Vagina (tissue), 2 donors: Measurements from ENCODE around the gene IREB2. TPM values are rescaled to one million over a fixed set of nuclear protein-coding genes. Genes with fewer than 3 reads are reported as not detected.
"Not testable (repeated sequence)": the region's sequence is repeated elsewhere in the genome, so short reads cannot be mapped to it uniquely, and the experiment has no call there.

Experiments used
- DNase-seq, 2 donors: peaks; one replicate each; pipeline ENCODE4 v3.0.0-alpha.2; 2017; ENCODE audit errors: extremely low spot score in 2 of 2
- H3K27ac ChIP-seq: fragments of 200-600 bp; sonication (generic); one replicate; pipeline ENCODE4 v1.5.1; 2019
- H3K27me3 ChIP-seq: fragments of 200-600 bp; sonication (generic); one replicate; pipeline ENCODE4 v1.5.1; 2019
- H3K36me3 ChIP-seq, 2 donors: fragments of 200-600 bp; sonication (generic); one replicate each; pipeline ENCODE4 v1.5.1; 2017 to 2019
- H3K4me1 ChIP-seq: fragments of 200-600 bp; sonication (generic); one replicate; pipeline ENCODE4 v1.5.1; 2019
- H3K4me3 ChIP-seq, 2 donors: fragments of 200-600 bp; sonication (generic); 1 replicate in 1 of 2; 2 replicates in 1 of 2; pipeline ENCODE4 v1.5.1; 2016 to 2019
- H3K9me3 ChIP-seq: fragments of 200-600 bp; sonication (generic); one replicate; pipeline ENCODE4 v1.5.1; 2019
- POLR2A ChIP-seq, 2 donors: fragments of 450-650 bp; IDR thresholded peaks; one replicate each; pipeline ENCODE4 v1.6.1; 2017; ENCODE audit warnings: antibody characterized with exemption in 2 of 2, mild to moderate bottlenecking in 2 of 2, moderate library complexity in 2 of 2
- POLR2AphosphoS5 ChIP-seq, 2 donors: sonication (generic); formaldehyde crosslinking; IDR thresholded peaks; one replicate each; pipeline ENCODE4 v1.9.0; 2017; ENCODE audit warnings: antibody characterized with exemption in 2 of 2, mild to moderate bottlenecking in 2 of 2, low read depth in 1 of 2; ENCODE audit not compliant: insufficient read depth in 1 of 2
- intact Hi-C: fragments of 100-400 bp; cut with DNase I; formaldehyde crosslinking; loops from one replicate; pipeline ENCODE4 v1.15.1; 2023
- total RNA-seq: library from RNA; depleted of rRNA; stranded (reverse); fragments of >200 nt; gene quantifications from one replicate; pipeline ENCODE4 v1.2.3, GENCODE V29; 2016
- TF ChIP-seq, protein P1 (sequence below), 3 experiments: fragments of 450-650 bp in 2 of 3; fragments of 200-600 bp in 1 of 3; sonication (generic) in 1 of 3; IDR thresholded peaks; one replicate each; pipeline ENCODE4 v1.5.1; 2017 to 2019; ENCODE audit warnings: antibody characterized with exemption in 3 of 3, mild to moderate bottlenecking in 2 of 3, moderate library complexity in 2 of 3

The IREB2 gene
- total RNA-seq, 1 donor from 2014 or later = 40.8 TPM

- Histone ChIP-seq H3K4me3 (no peak overlapping the region), H3K27ac (no peak overlapping the region), H3K4me1 (no peaks in the 10 kb centered on the region), H3K9me3 (no peaks in the 10 kb centered on the region), H3K27me3 (no peaks in the 10 kb centered on the region), H3K36me3 (no peaks in the 10 kb centered on the region)
- no peak for DNase-seq
- no peak for TF ChIP-seq POLR2A (IDR thresholded peaks at IDR 0.05)
- no peak for TF ChIP-seq POLR2AphosphoS5 (IDR thresholded peaks at IDR 0.05; ENCODE audit: insufficient read depth in 1 of 2, low read depth in 1 of 2)
- TF ChIP-seq, protein P1, sequence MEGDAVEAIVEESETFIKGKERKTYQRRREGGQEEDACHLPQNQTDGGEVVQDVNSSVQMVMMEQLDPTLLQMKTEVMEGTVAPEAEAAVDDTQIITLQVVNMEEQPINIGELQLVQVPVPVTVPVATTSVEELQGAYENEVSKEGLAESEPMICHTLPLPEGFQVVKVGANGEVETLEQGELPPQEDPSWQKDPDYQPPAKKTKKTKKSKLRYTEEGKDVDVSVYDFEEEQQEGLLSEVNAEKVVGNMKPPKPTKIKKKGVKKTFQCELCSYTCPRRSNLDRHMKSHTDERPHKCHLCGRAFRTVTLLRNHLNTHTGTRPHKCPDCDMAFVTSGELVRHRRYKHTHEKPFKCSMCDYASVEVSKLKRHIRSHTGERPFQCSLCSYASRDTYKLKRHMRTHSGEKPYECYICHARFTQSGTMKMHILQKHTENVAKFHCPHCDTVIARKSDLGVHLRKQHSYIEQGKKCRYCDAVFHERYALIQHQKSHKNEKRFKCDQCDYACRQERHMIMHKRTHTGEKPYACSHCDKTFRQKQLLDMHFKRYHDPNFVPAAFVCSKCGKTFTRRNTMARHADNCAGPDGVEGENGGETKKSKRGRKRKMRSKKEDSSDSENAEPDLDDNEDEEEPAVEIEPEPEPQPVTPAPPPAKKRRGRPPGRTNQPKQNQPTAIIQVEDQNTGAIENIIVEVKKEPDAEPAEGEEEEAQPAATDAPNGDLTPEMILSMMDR (IDR thresholded peaks at IDR 0.05) = no peak
- intact Hi-C loops = loop anchor here (10.0 kb wide), 2 partner anchors 115 to 295 kb away; partner anchors contain the start of gene CIB2
Observed at GRCh38 chr15:78429477-78429876, 8.5 kb upstream of the IREB2 start.

- Histone ChIP-seq H3K4me3 (no peak overlapping the region), H3K9me3 (no peaks in the 10 kb centered on the region), H3K27me3 (no peaks in the 10 kb centered on the region), H3K27ac (no peak overlapping the region), H3K4me1 (peaks cover 5% of the 10 kb centered on the region), H3K36me3 (no peaks in the 10 kb centered on the region)
- DNase-seq = no peak
- intact Hi-C loops = no loop called here
- TF ChIP-seq, protein P1 (IDR thresholded peaks at IDR 0.05) = no peak
- TF ChIP-seq POLR2AphosphoS5 (IDR thresholded peaks at IDR 0.05; ENCODE audit: insufficient read depth in 1 of 2, low read depth in 1 of 2) = no peak
- TF ChIP-seq POLR2A (IDR thresholded peaks at IDR 0.05) = no peak
Observed at GRCh38 chr15:78431955-78432354, 6.1 kb upstream of the IREB2 start.

DNA sequence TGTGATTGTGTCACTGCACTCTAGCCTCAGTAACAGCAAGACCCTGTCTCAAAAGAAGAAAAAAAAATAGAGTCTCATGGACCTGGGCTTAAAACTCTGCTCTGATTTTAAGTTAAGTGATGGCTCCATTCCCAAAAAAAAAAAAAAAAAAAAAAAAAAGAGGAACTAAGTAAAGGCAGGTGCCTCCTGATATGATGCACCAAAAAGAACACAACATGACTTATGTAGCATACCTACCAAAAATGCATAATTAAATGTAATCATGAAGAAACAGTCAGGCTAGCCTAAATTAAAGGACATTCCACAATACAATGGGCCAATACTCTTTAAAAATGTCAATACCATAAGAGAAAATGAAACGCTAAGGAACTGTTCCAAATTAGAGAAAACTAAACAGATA, 5.4 kb upstream of the IREB2 start:
- no peak for DNase-seq
- no peaks in the 10 kb centered on the region for H3K36me3 ChIP-seq
- intact Hi-C loops = no loop called here
- H3K4me1 ChIP-seq = peaks cover 8% of the 10 kb centered on the region
- no peak overlapping the region for H3K27ac ChIP-seq
- H3K9me3 ChIP-seq = no peaks in the 10 kb centered on the region
- H3K4me3 ChIP-seq = no peak overlapping the region
- no peaks in the 10 kb centered on the region for H3K27me3 ChIP-seq
- TF ChIP-seq POLR2A (IDR thresholded peaks at IDR 0.05) (no peak), POLR2AphosphoS5 (IDR thresholded peaks at IDR 0.05; ENCODE audit: insufficient read depth in 1 of 2, low read depth in 1 of 2) (no peak)
- TF ChIP-seq, protein P1 (IDR thresholded peaks at IDR 0.05) = no peak

GRCh38 chr15:78434134-78434533, 3.9 kb upstream of the IREB2 start:
- H3K36me3 ChIP-seq = no peaks in the 10 kb centered on the region
- no peak overlapping the region for H3K27ac ChIP-seq
- no peaks in the 10 kb centered on the region for H3K9me3 ChIP-seq
- peaks cover 12% of the 10 kb centered on the region for H3K4me1 ChIP-seq
- TF ChIP-seq POLR2A (IDR thresholded peaks at IDR 0.05) = no peak
- TF ChIP-seq, protein P1 (IDR thresholded peaks at IDR 0.05) = no peak
- no peak for TF ChIP-seq POLR2AphosphoS5 (IDR thresholded peaks at IDR 0.05; ENCODE audit: insufficient read depth in 1 of 2, low read depth in 1 of 2)
- no peak for DNase-seq
- intact Hi-C loops = no loop called here
- H3K4me3 ChIP-seq = no peak overlapping the region
- no peaks in the 10 kb centered on the region for H3K27me3 ChIP-seq

DNA sequence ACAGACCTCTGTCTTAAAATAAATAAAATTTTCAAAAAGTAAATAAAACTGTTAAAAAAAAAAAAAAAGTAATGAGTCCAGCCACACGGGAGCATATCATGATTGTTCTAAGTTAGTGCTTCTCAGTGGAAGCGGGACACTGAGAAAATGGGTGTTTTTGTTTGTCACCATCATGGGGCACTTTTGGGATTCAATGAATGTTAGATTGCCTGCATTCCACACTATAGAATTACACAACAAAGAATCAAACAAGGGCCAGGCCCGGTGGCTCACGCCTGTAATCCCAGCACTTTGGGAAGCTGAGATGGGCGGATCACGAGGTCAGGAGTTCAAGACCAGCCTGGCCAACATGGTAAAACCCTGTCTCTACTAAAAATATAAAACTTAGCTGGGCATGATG, 3.3 kb upstream of the IREB2 start:
- peaks cover 17% of the 10 kb centered on the region for H3K4me1 ChIP-seq
- DNase-seq, intact Hi-C loops: not testable (repeated sequence)

More for the DNA sequence above, 3.3 kb upstream of the IREB2 start:
- not testable (repeated sequence) for H3K27me3 ChIP-seq, H3K9me3 ChIP-seq, H3K36me3 ChIP-seq, H3K4me3 ChIP-seq, H3K27ac ChIP-seq
